Prostate gland (tissue), 2 donors: ENCODE data around the gene UGT1A8. TPM values are rescaled to one million over a fixed set of nuclear protein-coding genes. Genes with fewer than 3 reads are reported as not detected.
"Not testable (repeated sequence)": the region's sequence is repeated elsewhere in the genome, so short reads cannot be mapped to it uniquely, and the experiment has no call there.

ENCODE experiments used
- DNase-seq: peaks from one replicate; pipeline ENCODE4 v3.0.0-alpha.2; 2019; ENCODE audit warnings: low spot score
- H3K27ac ChIP-seq, 2 donors: fragments of 200-600 bp; sonication (generic); 2 replicates each; pipeline ENCODE4 v1.5.1; 2017 to 2019
- H3K27me3 ChIP-seq: fragments of 200-600 bp; sonication (generic); replicated peaks from 2 replicates; pipeline ENCODE4 v1.5.1; 2019; ENCODE audit not compliant: insufficient read depth
- H3K36me3 ChIP-seq, 2 donors: fragments of 200-600 bp; sonication (generic); 1 replicate in 1 of 2; 2 replicates in 1 of 2; pipeline versions ENCODE4 v1.5.1 to v1.8.1; 2017 to 2019
- H3K4me1 ChIP-seq: fragments of 200-600 bp; sonication (generic); replicated peaks from 2 replicates; pipeline ENCODE4 v1.5.1; 2019
- H3K4me3 ChIP-seq, 2 donors: fragments of 200-600 bp; sonication (generic); 2 replicates each; pipeline ENCODE4 v1.5.1; 2017 to 2019
- H3K9me3 ChIP-seq: fragments of 200-600 bp; sonication (generic); 2 replicates; pipeline ENCODE4 v1.5.1; 2017
- POLR2A ChIP-seq: fragments of 450-650 bp; IDR thresholded peaks from one replicate; pipeline ENCODE4 v1.6.1; 2016; ENCODE audit warnings: antibody characterized with exemption, mild to moderate bottlenecking
- POLR2AphosphoS5 ChIP-seq: sonication (generic); formaldehyde crosslinking; IDR thresholded peaks from one replicate; pipeline ENCODE4 v1.6.1; 2017; ENCODE audit warnings: antibody characterized with exemption
- WGBS: methylation state at CpG from one replicate; pipeline ENCODE4 v1.1.5; 2018; 5-methylcytosine and 5-hydroxymethylcytosine counted together
- intact Hi-C: fragments of 100-400 bp; cut with DNase I; formaldehyde crosslinking; loops from one replicate; pipeline ENCODE4 v1.14.2; 2022
- total RNA-seq, 2 donors: library from RNA; depleted of rRNA; stranded (reverse); fragments of >200 nt; gene quantifications; one replicate each; pipeline ENCODE4 v1.1.0, GENCODE V29; 2016
- TF ChIP-seq, protein P1 (sequence below), 4 experiments: fragments of 200-600 bp in 2 of 4; fragments of 450-650 bp in 2 of 4; sonication (generic) in 2 of 4; IDR thresholded peaks; 1 replicate in 3 of 4; 2 replicates in 1 of 4; pipeline ENCODE4 v1.5.1; 2016 to 2019; ENCODE audit warnings: antibody characterized with exemption in 4 of 4, mild to moderate bottlenecking in 2 of 4, moderate library complexity in 2 of 4

Gene UGT1A8
- total RNA-seq, 2 donors from 2014 or later: not detected

DNA sequence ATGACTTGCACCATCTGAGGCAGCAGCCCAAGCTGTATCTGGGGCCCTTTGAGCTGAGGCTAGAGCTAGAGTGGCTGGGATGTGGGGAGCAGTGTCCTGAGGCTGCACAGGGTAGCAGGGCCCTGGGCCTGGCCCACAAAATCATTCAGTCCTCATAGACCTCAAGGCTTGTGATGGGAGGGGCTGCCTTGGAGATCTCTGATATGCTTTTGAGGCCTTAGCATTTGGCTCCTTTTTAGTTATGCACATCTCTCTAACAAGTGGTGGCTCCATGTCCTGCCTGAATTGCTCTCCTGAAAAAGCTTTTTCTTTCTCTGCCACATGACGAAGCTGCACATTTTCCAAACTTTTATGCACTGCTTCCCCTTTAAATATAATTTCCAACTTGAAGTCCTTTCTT is 11.8 kb upstream of the UGT1A8 start:
- intact Hi-C loops: no loop called here
- Histone ChIP-seq H3K4me1 (no peaks in the 10 kb centered on the region), H3K27ac (no peak overlapping the region), H3K27me3 (no peaks in the 10 kb centered on the region), H3K36me3 (no peaks in the 10 kb centered on the region), H3K9me3 (no peaks in the 10 kb centered on the region), H3K4me3 (no peak overlapping the region)
- no peak for DNase-seq
- 94% methylated on average over 1 of the region's 1 CpG for WGBS
- TF ChIP-seq, protein P1, sequence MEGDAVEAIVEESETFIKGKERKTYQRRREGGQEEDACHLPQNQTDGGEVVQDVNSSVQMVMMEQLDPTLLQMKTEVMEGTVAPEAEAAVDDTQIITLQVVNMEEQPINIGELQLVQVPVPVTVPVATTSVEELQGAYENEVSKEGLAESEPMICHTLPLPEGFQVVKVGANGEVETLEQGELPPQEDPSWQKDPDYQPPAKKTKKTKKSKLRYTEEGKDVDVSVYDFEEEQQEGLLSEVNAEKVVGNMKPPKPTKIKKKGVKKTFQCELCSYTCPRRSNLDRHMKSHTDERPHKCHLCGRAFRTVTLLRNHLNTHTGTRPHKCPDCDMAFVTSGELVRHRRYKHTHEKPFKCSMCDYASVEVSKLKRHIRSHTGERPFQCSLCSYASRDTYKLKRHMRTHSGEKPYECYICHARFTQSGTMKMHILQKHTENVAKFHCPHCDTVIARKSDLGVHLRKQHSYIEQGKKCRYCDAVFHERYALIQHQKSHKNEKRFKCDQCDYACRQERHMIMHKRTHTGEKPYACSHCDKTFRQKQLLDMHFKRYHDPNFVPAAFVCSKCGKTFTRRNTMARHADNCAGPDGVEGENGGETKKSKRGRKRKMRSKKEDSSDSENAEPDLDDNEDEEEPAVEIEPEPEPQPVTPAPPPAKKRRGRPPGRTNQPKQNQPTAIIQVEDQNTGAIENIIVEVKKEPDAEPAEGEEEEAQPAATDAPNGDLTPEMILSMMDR (IDR thresholded peaks at IDR 0.05): no peak
- no peak for TF ChIP-seq POLR2AphosphoS5
- no peak for TF ChIP-seq POLR2A

DNA sequence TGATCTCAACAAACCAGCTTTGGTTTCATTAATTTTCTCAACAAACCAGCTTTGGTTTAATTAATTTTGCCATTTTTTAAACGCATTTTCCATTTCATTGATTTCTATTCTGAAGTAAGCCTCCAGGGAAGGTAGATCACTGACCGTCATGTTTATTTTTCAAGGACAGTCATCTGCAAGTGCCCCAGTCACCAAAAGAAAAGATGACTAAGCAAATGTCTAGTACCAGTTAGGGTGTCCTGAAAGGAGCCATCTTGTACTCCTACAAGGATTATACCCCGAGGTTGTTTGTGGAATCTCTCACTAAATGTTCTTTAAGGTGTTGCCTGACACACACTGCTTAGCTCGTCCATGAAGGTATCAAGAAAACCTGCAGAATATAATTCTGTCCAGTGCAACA is 6.1 kb upstream of the UGT1A8 start:
- Histone ChIP-seq H3K36me3 (no peaks in the 10 kb centered on the region), H3K27ac (no peak overlapping the region), H3K4me3 (no peak overlapping the region), H3K27me3 (no peaks in the 10 kb centered on the region), H3K4me1 (no peaks in the 10 kb centered on the region), H3K9me3 (no peaks in the 10 kb centered on the region)
- WGBS: 72% methylated on average over 4 of the region's 4 CpGs
- DNase-seq: no peak
- intact Hi-C loops: no loop called here
- TF ChIP-seq POLR2A (no peak), POLR2AphosphoS5 (no peak)
- TF ChIP-seq, protein P1 (IDR thresholded peaks at IDR 0.05): no peak

DNA sequence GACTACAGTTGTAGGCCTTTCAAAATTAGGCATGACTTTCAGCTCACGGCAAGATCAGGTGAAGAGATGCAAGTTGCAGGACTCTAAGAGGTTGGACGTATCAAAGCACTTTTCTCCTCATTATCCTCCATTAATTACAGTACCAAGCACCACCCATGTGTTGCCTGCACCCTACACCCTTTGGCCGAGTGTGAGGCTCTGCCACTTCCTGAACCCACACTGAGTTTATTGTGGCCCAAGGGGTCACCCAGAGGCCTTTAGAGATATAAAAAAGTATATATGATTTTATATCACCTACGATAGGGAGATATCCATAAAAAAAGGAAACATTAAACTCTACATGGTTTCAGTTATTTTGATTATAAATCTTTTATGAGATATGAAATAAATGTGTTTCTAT is 2.8 kb downstream of the UGT1A8 start:
- no peak overlapping the region for H3K27ac ChIP-seq
- H3K9me3 ChIP-seq: no peaks in the 10 kb centered on the region
- TF ChIP-seq POLR2A (no peak), POLR2AphosphoS5 (no peak)
- TF ChIP-seq, protein P1 (IDR thresholded peaks at IDR 0.05): no peak
- no peaks in the 10 kb centered on the region for H3K27me3 ChIP-seq
- intact Hi-C loops: no loop called here
- no peak for DNase-seq
- H3K4me3 ChIP-seq: no peak overlapping the region
- H3K36me3 ChIP-seq: no peaks in the 10 kb centered on the region
- 75% methylated on average over 4 of the region's 4 CpGs for WGBS
- no peaks in the 10 kb centered on the region for H3K4me1 ChIP-seq

DNA sequence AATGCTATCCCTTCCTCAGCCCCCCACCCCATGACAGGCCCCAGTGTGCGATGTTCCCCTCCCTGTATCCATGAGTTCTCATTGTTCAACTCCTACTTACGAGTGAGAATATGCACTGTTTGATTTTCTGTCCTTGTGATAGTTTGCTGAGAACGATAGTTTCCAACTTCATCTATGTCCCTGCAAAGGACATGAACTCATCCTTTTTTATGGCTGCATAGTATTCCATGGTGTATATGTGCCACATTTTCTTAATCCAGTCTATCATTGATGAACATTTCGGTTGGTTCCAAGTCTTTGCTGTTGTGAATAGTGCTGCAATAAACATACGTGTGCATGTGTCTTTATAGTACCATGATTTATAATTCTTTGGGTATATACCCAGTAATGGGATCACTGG is 4.4 kb downstream of the UGT1A8 start:
- WGBS: 95% methylated on average over 5 of the region's 5 CpGs
- H3K27ac ChIP-seq, H3K9me3 ChIP-seq, H3K4me3 ChIP-seq, intact Hi-C loops, H3K27me3 ChIP-seq, H3K36me3 ChIP-seq, DNase-seq, H3K4me1 ChIP-seq: not testable (repeated sequence)

DNA sequence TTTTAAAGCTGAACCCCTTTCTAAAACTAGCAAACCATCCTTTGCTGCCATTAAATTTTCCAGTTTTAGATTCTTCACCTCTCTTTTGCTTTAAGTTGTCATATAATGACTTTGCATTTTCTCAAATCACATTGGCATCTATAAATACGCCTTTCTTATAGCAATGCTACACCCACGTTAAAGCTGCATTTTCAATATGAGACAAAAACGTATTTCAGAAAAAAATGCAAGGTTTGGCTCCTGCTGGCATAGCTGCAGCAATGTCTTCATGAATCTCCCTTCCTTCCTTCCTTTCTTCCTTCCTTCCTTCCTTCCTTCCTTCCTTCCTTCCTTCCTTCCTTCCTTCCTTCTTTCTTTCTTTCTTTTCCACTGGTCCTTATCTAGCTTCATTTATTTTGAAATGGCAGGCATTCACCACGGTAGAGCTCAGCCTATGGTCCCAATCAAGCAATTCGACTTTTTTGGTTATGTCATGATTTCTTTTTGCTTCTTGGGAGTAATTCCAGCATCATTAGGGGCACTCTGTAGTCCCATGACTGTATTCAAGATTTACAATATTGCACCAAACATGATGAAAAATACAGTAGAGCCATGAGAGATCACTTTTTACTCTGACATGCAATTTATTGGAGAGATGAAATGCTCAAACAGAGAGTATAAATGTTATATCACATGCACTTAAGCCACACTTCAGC is 10.0 kb downstream of the UGT1A8 start:
- 55% methylated on average over 5 of the region's 5 CpGs for WGBS
- TF ChIP-seq POLR2AphosphoS5: no peak
- no peak for TF ChIP-seq POLR2A
- TF ChIP-seq, protein P1 (IDR thresholded peaks at IDR 0.05): no peak
- H3K36me3 ChIP-seq: no peaks in the 10 kb centered on the region
- H3K4me3 ChIP-seq: no peak overlapping the region
- no peaks in the 10 kb centered on the region for H3K9me3 ChIP-seq
- no peak for DNase-seq
- no peak overlapping the region for H3K27ac ChIP-seq
- intact Hi-C loops: no loop called here
- H3K27me3 ChIP-seq: no peaks in the 10 kb centered on the region
- H3K4me1 ChIP-seq: no peaks in the 10 kb centered on the region

DNA sequence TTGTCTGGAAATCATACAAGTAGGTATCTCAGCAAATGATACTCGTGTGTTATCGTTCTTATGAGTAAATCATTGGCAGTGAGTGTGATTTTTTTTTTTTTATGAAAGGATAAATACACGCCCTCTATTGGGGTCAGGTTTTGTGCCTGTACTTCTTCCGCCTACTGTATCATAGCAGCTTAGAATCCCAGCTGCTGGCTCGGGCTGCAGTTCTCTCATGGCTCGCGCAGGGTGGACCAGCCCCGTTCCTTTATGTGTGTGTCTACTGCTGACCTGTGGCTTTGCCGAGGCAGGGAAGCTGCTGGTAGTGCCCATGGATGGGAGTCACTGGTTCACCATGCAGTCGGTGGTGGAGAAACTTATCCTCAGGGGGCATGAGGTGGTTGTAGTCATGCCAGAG is 18.9 kb downstream of the UGT1A8 start, which contains the start of gene UGT1A10:
TSS of gene UGT1A10 (plus strand) at position 143 of the 400 bp plus-strand sequence. CDS start at position 218, 75 bp downstream.
- H3K36me3 ChIP-seq, H3K9me3 ChIP-seq, intact Hi-C loops, H3K27me3 ChIP-seq, H3K27ac ChIP-seq, H3K4me1 ChIP-seq, DNase-seq, H3K4me3 ChIP-seq: not testable (repeated sequence)
- WGBS: 88% methylated on average over 10 of the region's 10 CpGs
